SH-SY5Y (cell line): ENCODE results near the gene RHBDD1.

Experiments used
- GATA2 ChIP-seq: IDR thresholded peaks from 2 replicates; pipeline ENCODE4 v1.6.1; 2011; ENCODE audit warnings: mild to moderate bottlenecking, low read depth, low read length
- GATA3 ChIP-seq: IDR thresholded peaks from 2 replicates; pipeline ENCODE4 v1.6.1; 2011; ENCODE audit warnings: low read depth, mild to moderate bottlenecking, low read length, moderate library complexity

DNA sequence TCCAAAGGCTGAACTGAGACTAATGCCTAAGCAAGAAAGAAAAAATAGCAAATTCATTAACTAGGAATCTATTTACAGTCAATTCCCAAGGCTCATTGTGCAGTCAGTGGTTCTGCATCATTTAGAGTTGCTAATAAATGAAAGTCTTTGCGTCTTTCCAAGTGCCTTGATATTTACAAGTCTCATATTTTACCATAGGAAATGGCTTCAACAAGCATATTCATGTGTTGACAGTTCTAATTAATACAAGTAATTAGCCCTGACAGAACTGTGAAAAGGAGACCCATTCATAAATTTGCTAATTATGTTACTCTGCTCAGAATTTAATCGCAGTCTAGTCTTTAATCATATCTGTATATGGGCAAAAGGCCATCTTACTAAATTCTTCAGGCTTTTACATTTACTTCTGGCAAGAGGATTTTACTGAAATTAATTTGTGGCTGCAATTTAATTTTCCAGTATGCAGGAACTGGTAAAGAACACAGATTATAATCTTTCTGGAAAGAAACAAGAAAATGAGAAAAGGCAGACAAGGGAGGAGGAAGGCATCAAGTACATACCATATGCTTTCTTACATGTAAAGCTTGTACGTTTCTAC lies 126.4 kb downstream of the RHBDD1 start:
- TF ChIP-seq GATA2, result no peak
- no peak for TF ChIP-seq GATA3
